NCI-H128 (cell line): Measurements from ENCODE around the gene GRIN2C.
"Not testable (repeated sequence)": the region's sequence is repeated elsewhere in the genome, so short reads cannot be mapped to it uniquely, and the experiment has no call there.

ENCODE experiments used
- DNase-seq: peaks from one replicate; lab custom pipeline; 2025; ENCODE audit not compliant: unreplicated experiment; lab: John Stamatoyannopoulos, UW

The GRIN2C gene

GRCh38 chr17:74859459-74860228, at the start of gene GRIN2C:
GRIN2C (minus strand) TSS chr17:74859885; CDS start chr17:74855092, 4,793 bp downstream.
- no peak for DNase-seq

GRCh38 chr17:74909097-74909496, 49.4 kb upstream of the GRIN2C start:
- not testable (repeated sequence) for DNase-seq

DNA sequence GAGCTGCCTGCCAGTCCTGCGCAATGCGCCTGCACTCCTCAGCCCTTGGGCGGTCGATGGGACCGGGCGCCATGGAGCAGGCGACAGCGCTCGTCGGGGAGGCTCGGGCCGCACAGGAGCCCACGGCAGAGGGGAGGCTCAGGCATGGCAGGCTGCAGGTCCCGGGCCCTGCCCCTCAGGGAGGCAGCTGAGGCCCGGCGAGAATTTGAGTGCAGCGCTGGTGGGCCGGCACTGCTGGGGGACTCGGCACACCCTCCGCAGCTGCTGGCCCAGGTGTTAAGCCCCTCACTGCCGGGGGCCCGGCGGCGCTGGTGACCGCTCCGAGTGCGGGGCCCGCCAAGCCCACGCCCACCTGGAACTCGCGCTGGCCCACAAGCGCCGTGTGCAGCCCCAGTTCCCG, 47.3 kb upstream of the GRIN2C start:
- DNase-seq = no peak

DNA sequence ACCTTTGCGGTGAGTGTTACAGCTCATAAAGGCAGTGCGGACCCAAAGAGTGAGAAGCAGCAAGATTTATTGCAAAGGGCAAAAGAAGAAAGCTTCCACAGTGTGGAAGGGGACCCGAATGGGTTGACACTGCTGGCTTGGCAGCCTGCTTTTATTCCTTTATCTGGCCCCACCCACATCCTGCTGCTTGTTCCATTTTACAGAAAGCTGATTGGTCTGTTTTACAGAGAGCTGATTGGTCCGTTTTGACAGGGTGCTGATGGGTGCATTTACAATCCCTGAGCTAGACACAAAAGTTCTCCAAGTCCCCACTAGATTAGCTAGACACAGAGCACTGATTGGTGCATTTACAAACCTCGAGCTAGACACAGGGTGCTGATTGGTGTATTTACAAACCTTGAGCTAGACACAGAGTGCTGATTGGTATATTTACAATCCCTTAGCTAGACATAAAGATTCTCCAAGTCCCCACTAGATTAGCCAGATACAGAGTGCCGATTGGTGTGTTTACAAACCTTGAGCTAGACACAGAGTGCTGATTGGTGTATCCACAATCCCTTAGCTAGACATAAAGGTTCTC, 46.6 kb upstream of the GRIN2C start:
- not testable (repeated sequence) for DNase-seq

DNA sequence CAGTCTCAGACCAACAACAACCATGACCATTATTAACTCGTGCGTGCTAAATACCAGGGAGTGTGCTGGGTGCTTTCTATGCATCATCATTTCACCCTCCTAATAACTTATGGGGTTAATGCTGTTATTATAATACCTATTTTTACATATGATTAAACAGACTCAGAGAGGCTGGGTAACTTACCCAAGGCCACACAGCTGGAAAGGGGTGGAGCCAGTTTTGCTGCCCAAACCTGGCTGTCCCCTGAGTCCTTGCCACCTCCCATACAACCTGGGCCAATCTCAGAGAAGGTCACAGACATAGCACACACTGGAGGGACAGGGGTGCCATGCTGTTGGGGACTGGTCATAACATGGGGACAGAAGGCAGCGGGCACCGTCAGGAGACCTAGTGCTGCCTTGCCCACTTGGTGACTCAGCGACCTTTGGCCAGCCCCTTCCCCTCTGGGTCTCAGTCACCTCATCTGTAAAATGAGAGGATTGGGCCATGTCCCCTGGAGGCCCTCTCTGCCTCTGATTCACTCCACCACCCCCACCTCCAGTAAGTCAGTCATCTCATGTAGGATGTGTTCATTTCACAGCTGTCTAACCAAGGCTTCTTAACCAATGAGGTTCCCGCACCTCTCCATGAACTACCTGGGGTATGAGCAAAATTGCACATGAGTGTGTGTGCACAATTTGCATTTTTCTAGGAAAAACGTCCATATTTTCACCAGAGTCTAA, 45.2 kb upstream of the GRIN2C start:
- no peak for DNase-seq

GRCh38 chr17:74903671-74904070, 44.0 kb upstream of the GRIN2C start:
- DNase-seq = no peak

DNA sequence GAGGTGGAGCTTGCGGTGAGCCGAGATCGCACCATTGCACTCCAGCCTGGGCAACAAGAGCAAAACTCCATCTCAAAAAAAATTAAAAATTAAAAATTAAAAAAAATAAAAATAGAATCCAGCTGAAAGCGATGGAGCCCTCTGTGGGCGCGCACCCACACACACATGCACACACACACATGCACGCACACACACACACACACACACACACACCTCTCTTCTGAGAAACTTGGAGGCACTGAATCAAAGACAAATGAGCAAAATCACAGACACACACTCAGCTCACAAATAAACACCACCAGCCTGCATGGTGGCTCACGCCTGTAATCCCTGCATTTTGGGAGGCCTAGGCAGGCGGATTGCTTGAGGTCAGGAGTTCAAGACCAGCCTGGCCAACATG, 43.3 kb upstream of the GRIN2C start:
- no peak for DNase-seq

DNA sequence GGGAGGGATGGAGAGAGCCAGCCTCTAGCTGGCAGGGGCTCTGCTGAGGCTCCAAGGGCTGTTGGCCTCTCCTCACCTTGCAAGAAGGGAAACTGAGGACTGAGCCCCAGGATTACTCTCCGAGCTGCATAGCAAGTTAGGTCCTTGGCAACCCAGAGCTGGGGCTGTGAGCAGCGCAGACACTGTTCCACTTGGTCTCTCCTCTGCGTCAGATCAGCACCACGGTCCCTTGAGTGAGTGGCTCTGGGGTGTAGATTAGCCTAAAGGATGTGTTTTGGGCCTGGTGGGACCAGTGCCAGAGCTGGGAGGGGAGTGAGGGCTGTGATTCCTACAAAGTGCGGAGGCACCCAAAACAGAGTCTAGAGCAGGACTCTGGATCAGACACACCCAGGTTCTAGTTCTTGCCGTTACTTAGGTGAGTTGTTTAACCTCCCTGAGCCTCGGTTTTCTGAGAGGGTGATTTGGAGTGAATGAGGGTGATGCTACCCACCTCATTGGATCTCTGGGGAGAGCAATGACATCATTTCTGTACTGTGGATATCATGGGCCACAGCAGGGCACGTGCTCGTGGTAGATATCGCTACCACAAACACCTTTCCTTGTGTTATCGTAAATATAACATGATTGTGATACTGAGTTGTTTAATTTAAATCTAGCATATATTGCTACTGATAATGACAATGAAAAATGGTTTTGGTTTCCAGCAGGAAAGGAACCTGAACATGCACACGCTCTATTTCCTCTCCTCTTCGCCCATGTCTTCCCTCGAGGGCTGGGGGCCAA, 41.9 kb upstream of the GRIN2C start:
- no peak for DNase-seq

- no peak for DNase-seq
Observed at GRCh38 chr17:74900208-74900607, 40.5 kb upstream of the GRIN2C start.

DNA sequence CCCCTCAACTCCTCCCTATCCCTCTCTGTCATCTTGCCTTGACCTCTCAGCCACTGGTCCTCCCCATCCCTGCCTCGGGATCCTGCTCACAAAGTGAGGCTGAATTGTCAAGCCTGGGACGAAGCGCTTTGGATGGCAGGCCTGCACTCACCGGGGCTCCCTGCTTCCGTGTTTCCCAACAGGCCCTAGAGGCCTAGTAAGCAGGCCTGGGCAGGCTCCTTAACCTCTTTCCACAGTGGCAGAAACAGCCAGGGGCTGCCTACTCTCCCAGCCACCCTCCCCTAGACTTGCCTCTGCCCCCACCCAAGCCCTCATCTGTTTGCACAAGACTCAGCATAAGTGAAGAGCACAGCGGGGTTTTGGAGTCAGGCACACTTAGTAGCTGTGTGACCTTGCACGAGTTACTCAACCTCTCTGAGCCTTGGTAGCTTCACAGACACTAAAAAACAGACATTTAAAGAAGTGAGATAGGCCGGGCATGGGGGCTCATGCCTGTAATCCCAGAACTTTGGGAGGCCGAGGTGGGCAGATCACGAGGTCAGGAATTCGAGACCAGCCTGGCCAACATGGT, 38.8 kb upstream of the GRIN2C start:
- DNase-seq = no peak

- DNase-seq = no peak
Observed at GRCh38 chr17:74893936-74894671, 34.4 kb upstream of the GRIN2C start.

DNA sequence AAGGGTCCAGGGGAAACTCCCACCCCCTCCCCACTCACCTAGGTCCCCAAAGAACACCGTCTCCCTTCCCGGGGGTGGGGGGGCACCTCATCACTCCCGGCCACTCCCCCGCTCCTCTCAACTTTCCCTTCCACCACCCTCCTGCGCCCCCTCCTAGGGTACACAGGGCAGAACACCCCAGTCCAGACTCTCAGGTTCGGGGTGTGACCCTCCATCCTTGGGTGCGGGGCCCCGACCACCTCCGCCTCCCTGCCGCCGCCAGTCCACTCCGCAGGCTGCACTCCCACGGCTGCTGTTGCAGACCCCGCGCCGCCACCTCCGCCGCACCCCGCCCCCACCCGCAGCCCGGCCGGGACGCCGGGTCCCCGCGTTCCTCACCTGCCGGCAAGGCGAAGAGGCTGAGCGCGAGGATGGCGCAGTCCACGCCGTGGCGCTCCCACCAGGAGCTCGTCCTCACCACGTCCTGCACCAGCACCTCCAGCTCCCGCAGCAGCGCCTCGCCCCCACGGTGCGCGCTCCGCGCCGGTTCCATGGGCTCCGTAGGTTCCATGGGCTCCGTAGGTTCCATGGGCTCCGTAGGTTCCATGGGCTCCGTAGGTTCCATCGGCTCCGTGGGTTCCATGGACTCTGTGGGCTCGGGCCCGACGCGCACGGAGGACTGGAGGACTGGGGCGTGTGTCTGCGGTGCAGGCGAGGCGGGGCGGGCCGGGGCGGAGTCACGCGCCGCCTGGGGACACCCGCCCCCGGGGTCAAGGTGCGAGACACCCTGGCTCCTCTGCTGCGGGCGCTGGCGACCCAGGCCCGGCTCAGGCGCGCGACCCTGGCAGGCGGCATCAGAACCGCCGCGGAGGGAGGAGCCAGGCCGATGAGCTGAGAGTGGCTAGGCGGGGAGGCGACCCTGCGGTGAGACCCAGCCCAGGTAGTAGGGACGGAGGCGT, 33.6 kb upstream of the GRIN2C start, which contains the start of gene FADS6:
Gene FADS6, minus strand, starts transcription at position 660 of the 938 bp plus-strand sequence. Its CDS starts 38 bp downstream, at position 622.
- no peak for DNase-seq

GRCh38 chr17:74892013-74892841, 32.5 kb upstream of the GRIN2C start:
- DNase-seq = no peak

DNA sequence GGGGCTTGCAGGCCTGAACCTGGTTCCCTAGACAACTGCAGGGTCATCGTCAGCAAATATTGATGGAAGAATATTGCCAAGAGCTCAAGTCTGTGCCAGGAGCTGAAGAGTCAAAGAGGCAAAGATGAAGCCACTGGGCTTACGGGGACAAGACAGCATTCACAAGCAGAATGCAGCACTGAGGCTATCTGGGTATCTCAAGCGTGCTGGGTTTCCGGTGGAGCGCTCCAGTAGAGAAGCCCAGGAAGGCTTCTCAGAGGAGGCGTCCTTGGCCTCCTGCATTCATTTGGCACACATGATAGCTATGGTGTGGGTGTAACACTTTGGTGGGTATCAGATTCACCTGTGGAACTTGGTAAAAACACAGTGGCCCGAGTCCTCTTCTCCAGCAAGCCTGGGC, 30.9 kb upstream of the GRIN2C start:
- DNase-seq = no peak

- DNase-seq = no peak
Observed at GRCh38 chr17:74888469-74888868, 28.8 kb upstream of the GRIN2C start.

DNA sequence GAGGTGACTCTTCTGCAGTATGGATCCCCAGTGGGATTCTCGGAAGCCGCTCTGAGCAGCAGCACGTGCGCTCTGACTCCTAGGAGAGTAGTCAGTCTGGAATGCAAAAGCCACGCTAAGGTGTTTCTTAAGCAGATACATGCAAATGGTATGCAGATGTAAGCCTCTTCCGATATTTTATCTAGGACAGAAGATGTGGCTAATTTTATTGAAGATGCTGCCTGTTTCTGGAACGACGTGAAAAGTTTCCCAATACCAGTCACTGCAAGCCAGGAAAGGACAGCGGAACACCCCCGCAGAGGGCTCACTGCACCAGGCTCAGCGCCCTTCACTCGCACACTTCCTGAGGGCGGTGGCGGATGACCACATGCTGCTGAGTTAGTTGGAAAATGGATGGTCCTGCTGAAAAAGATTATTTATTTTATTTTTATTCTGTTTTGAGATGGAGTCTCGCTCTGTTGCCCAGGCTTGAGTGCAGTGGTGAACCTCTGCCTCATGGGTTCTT, 23.6 kb upstream of the GRIN2C start:
- DNase-seq = no peak

DNA sequence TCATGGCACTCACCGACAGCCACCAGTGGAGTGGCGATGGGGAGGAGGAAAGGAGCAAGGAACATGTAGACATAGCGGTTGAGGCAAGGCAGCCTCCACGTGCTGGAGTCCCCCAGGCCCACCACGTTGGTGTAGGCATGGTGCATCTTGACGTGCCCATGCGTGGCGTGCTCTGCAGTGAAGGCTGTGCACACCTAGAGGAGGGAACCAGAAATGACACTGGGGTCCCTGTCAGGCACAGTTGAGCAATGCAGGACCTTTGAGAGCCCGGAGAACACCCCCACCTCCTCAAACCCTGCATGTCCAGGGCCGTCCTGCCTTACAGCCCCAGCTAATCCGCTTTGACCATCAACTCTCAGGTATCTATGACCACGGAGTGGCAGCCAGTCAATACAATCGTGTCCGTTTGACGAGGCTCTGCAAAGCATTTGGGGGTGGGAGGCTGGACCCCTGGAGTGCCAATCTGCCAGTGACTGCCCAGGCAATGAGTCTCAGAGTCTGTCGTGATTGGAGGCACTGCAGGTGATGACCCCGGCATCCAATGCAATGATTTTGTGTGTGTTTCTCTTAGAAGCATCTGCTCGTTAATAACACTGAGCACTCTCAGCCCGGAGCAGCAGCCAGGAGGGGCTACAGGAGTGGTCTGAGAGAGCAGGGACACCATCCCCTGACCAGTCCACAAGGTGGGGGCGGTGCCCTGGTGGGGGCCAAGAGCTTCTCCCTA, 23.0 kb upstream of the GRIN2C start:
- no peak for DNase-seq
